Subcutaneous adipose tissue (tissue), 4 donors: ENCODE measurements around the gene NHEJ1. TPM values are rescaled to one million over a fixed set of nuclear protein-coding genes. Genes with fewer than 3 reads are reported as not detected.

ENCODE experiments used
- total RNA-seq, 4 donors: library from RNA; depleted of rRNA; stranded (reverse); fragments of >200 nt; gene quantifications; one replicate each; pipeline ENCODE4 v1.1.0, GENCODE V29; 2016
- TF ChIP-seq, protein P1 (sequence below): fragments of 450-650 bp; IDR thresholded peaks from one replicate; pipeline ENCODE4 v1.5.1; 2016; ENCODE audit warnings: low read depth, mild to moderate bottlenecking, control low read depth, antibody characterized with exemption, moderate library complexity

Gene NHEJ1, protein sequence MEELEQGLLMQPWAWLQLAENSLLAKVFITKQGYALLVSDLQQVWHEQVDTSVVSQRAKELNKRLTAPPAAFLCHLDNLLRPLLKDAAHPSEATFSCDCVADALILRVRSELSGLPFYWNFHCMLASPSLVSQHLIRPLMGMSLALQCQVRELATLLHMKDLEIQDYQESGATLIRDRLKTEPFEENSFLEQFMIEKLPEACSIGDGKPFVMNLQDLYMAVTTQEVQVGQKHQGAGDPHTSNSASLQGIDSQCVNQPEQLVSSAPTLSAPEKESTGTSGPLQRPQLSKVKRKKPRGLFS
- total RNA-seq: 10 to 100 TPM; 14.3 to 27.7 (median 19.4) TPM

DNA sequence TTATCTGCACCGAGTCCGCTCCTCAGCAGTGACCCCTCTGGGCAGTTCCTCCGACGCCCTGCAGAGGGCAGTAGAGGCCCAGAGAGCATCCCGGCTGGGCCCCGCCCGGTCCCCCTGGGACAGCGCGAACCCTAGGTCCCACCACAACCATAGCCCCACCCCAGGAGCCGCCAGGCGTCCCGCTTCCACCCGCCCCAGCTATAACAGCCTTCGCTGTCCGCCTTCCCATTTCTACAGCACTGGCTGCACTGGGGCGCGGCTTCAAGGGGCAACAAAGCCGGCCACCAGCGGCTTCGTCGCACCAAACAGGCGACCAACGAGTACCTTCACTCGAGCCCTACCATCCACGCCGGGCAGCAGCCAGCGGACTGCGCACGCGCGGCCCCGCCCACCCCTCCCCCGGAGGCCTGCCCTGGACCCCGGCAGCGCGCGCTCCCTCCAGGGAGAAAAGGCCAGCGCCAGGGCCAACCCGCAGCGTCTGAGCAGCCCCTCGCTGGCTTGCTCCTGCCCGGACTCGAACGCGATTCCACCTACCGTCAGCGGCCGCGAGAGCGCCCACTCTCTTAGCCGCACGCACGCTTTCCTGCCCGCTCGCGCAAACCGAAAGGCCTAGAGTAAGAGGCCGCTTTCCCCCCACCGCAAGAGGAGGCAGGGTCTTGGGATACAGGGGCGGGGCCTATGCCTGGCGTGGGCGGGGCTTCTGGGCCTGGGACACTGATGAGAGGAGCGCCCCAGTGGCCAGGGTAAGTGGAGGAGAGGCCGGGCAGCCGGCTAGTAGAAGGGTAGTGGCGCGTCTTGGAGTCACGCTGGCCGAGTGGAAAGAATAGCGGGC, at the start of gene NHEJ1:
Gene NHEJ1, minus strand, starts transcription at position 630 of the 832 bp plus-strand sequence. CDS start 2,453 bp downstream, outside the sequence.
- TF ChIP-seq, protein P1, sequence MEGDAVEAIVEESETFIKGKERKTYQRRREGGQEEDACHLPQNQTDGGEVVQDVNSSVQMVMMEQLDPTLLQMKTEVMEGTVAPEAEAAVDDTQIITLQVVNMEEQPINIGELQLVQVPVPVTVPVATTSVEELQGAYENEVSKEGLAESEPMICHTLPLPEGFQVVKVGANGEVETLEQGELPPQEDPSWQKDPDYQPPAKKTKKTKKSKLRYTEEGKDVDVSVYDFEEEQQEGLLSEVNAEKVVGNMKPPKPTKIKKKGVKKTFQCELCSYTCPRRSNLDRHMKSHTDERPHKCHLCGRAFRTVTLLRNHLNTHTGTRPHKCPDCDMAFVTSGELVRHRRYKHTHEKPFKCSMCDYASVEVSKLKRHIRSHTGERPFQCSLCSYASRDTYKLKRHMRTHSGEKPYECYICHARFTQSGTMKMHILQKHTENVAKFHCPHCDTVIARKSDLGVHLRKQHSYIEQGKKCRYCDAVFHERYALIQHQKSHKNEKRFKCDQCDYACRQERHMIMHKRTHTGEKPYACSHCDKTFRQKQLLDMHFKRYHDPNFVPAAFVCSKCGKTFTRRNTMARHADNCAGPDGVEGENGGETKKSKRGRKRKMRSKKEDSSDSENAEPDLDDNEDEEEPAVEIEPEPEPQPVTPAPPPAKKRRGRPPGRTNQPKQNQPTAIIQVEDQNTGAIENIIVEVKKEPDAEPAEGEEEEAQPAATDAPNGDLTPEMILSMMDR: no peak

- TF ChIP-seq, protein P1: no peak
These were observed 48.9 kb upstream of the NHEJ1 start for GRCh38 chr2:219209236-219210195.

- TF ChIP-seq, protein P1: no peak
These were observed 47.5 kb upstream of the NHEJ1 start for GRCh38 chr2:219207884-219208740.

GRCh38 chr2:219207134-219207883, 46.7 kb upstream of the NHEJ1 start:
- TF ChIP-seq, protein P1: no peak

DNA sequence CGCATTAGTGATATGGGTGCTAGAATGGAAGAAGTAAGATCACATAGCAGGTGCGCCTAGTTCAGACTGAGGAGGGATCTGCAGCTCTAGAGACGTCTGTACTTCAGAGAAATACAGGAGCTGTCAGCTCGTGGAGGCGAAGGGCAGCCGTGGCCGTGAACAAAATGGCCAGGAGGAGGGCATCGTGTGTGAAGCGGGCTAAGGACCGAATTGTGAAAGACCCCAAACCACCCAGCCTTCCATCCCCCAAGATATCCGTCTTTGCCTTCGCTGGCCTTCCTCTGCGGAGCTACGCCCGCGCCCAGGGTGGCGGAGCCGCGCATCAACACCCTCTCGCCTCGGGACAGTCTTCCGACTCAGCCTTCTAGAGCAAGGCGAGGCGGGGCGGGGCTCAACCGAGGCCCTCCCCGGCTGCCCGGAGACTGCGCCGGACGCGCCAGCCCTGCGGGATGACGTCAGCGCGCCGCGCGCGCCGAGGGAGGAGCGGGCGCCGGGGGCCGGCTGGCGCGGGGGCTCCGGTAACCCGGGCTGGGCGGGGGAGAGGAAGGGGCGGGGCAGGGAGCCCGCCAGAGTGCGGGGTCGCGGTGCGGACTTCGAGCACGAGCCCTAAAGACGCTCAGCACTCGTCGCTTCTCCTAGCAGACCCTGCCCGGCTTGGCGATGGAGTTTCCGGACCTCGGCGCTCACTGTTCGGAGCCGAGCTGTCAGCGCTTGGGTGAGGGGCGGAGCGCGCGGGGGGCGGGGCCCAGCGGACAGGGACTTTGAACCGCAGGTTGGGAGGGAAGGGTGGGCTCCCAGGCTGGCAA, 45.9 kb upstream of the NHEJ1 start, which contains the start of gene ZFAND2B:
Gene ZFAND2B, plus strand, starts transcription at position 455 of the 806 bp plus-strand sequence. Its CDS starts 206 bp downstream, at position 661.
- TF ChIP-seq, protein P1: no peak
